Activated T-cell treated with anti-CD3 and anti-CD28 coated beads, Interleukin-2, amount 50 U/mL, for 4 hours (primary cell): ENCODE results near the gene LIPK. TPM values are rescaled to one million over a fixed set of nuclear protein-coding genes. Genes with fewer than 3 reads are reported as not detected.

Experiments used
- ATAC-seq, 2 donors: fragments of 200-7000 bp; cut with Tn5 transposase; one replicate each; pipeline ENCODE4 v1.10.0; 2021
- DNase-seq: peaks from one replicate; pipeline ENCODE4 v3.0.0-alpha.2; 2020
- H3K27me3 Mint-ChIP-seq: one replicate; pipeline ENCODE4 v1.8.0; 2021; ENCODE audit warnings: low read depth, mixed read lengths
- H3K36me3 Mint-ChIP-seq: one replicate; pipeline ENCODE4 v1.8.0; 2022; ENCODE audit warnings: mixed read lengths; ENCODE audit not compliant: insufficient read depth
- H3K4me1 Mint-ChIP-seq: one replicate; pipeline ENCODE4 v1.8.0; 2021; ENCODE audit warnings: low read depth, mixed read lengths
- H3K4me3 Mint-ChIP-seq: one replicate; pipeline ENCODE4 v1.8.0; 2021; ENCODE audit warnings: mild to moderate bottlenecking, moderate library complexity, mixed read lengths
- H3K9me3 Mint-ChIP-seq: one replicate; pipeline ENCODE4 v1.8.0; 2021; ENCODE audit warnings: mixed read lengths
- total RNA-seq, 3 donors: library from RNA; stranded (reverse); gene quantifications; one replicate each; pipeline ENCODE4 v1.2.1, GENCODE V29; 2021

The LIPK gene
- total RNA-seq, 3 donors from 2014 or later: not detected

GRCh38 chr10:88783724-88784123 is 77.7 kb downstream of the LIPK start:
- ATAC-seq: no peak
- H3K4me3 Mint-ChIP-seq: no peak overlapping the region
- no peaks in the 10 kb centered on the region for H3K4me1 Mint-ChIP-seq
- no peak for DNase-seq
- H3K36me3 Mint-ChIP-seq: no peaks in the 10 kb centered on the region
- no peaks in the 10 kb centered on the region for H3K27me3 Mint-ChIP-seq
- H3K9me3 Mint-ChIP-seq: no peaks in the 10 kb centered on the region

- Mint-ChIP-seq H3K4me1 (no peaks in the 10 kb centered on the region), H3K9me3 (no peaks in the 10 kb centered on the region), H3K27me3 (no peaks in the 10 kb centered on the region), H3K4me3 (no peak overlapping the region), H3K36me3 (no peaks in the 10 kb centered on the region)
- ATAC-seq (no peak), DNase-seq (no peak)
Measured at GRCh38 chr10:88786032-88786770, 80.2 kb downstream of the LIPK start.

DNA sequence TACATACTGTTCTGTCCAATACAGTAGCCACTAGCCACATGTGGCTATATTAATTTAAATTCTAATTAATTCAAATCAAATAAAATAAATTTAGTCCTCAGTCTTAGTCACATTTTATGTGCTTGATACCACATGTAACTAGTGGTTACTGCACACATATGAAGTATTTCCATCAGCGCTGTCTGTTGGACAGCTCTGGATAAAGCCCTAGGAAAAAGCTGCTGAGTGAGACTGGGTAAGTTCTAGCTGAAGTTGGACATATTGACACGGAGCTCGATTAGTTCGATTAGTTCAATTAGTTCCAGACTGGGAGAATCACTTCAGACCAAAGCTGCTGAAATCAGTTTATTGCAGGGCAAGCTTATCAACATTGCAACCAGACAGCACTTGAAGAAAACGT is 81.4 kb downstream of the LIPK start:
- ATAC-seq: no peak
- DNase-seq: no peak
- no peaks in the 10 kb centered on the region for H3K36me3 Mint-ChIP-seq
- no peaks in the 10 kb centered on the region for H3K4me1 Mint-ChIP-seq
- H3K4me3 Mint-ChIP-seq: no peak overlapping the region
- H3K9me3 Mint-ChIP-seq: no peaks in the 10 kb centered on the region
- H3K27me3 Mint-ChIP-seq: no peaks in the 10 kb centered on the region

GRCh38 chr10:88788924-88789323 is 82.9 kb downstream of the LIPK start:
- Mint-ChIP-seq H3K4me1 (peaks cover 13% of the 10 kb centered on the region), H3K4me3 (no peak overlapping the region), H3K36me3 (no peaks in the 10 kb centered on the region), H3K9me3 (no peaks in the 10 kb centered on the region), H3K27me3 (no peaks in the 10 kb centered on the region)
- DNase-seq: no peak
- ATAC-seq: no peak

DNA sequence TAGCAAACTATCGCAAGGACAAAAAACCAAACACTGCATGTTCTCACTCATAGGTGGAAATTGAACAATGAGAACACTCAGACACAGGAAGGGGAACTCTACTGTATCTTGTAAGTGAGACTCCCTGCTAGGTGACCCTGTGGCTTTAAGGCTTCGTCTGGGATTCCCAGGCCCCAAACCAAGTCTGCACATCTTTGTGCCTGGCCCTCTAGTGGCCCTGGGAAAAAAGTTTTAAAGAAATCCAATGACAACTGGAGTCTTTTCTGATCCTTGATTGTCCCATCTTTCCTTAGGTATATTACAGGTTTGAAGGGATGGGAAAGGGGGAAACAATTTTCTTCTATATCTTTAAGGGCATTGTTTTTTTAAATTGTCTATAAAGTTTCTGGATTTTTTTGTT is 85.9 kb downstream of the LIPK start:
- Mint-ChIP-seq H3K4me1 (peaks cover 18% of the 10 kb centered on the region), H3K27me3 (no peaks in the 10 kb centered on the region), H3K4me3 (no peak overlapping the region), H3K36me3 (no peaks in the 10 kb centered on the region), H3K9me3 (no peaks in the 10 kb centered on the region)
- no peak for DNase-seq
- no peak for ATAC-seq

- Mint-ChIP-seq H3K27me3 (no peaks in the 10 kb centered on the region), H3K36me3 (no peaks in the 10 kb centered on the region), H3K9me3 (no peaks in the 10 kb centered on the region), H3K4me1 (peaks cover 18% of the 10 kb centered on the region), H3K4me3 (no peak overlapping the region)
- no peak for ATAC-seq
- DNase-seq: no peak
Measured at GRCh38 chr10:88792661-88793060, 86.6 kb downstream of the LIPK start.

DNA sequence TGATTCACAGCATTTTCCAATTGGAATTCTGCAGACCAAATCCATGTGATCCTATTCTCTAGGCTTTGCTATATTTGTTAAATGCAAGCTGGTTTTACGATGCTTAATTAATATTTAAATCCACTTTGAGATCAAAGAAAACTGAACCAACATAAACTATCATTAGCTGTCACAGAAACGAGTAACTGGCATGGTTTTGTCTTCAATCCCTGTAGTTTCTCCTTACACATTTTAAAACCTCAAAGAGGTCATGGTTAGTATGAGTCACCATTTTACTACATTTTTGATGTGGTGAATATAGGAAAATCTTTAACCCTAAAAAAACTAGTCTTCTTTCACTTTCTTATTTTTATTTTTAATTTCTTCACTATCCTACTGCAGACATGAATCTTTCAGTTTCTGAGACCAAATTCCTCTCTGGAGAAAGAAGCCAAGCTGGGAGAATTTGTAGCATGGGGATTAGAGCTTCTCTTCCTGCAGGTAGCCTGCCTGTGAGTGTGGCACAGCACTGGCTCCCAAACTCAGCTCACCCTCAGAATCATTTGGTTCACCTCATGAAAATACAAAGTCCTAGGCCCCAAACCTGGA is 87.8 kb downstream of the LIPK start:
- H3K36me3 Mint-ChIP-seq: no peaks in the 10 kb centered on the region
- H3K27me3 Mint-ChIP-seq: peaks cover 2% of the 10 kb centered on the region
- no peaks in the 10 kb centered on the region for H3K9me3 Mint-ChIP-seq
- H3K4me3 Mint-ChIP-seq: no peak overlapping the region
- peaks cover 18% of the 10 kb centered on the region for H3K4me1 Mint-ChIP-seq
- no peak for DNase-seq
- ATAC-seq: peak; percentile 87 to 88

GRCh38 chr10:88794731-88795130 is 88.7 kb downstream of the LIPK start:
- ATAC-seq: no peak
- H3K9me3 Mint-ChIP-seq: no peaks in the 10 kb centered on the region
- H3K27me3 Mint-ChIP-seq: peaks cover 2% of the 10 kb centered on the region
- H3K36me3 Mint-ChIP-seq: no peaks in the 10 kb centered on the region
- no peak overlapping the region for H3K4me3 Mint-ChIP-seq
- peaks cover 18% of the 10 kb centered on the region for H3K4me1 Mint-ChIP-seq
- no peak for DNase-seq

- H3K27me3 Mint-ChIP-seq: peaks cover 2% of the 10 kb centered on the region
- DNase-seq: no peak
- no peaks in the 10 kb centered on the region for H3K36me3 Mint-ChIP-seq
- peak; percentile 90 to 91 for ATAC-seq
- H3K4me1 Mint-ChIP-seq: peaks cover 8% of the 10 kb centered on the region
- H3K4me3 Mint-ChIP-seq: no peak overlapping the region
- no peaks in the 10 kb centered on the region for H3K9me3 Mint-ChIP-seq
Measured at GRCh38 chr10:88800152-88801125, 94.4 kb downstream of the LIPK start.

Other genes starting within 250 kb of the LIPK start
- gene RNLS, start 122.9 kb upstream of the LIPK start, total RNA-seq: 1 to 10 TPM; 3.4 to 5.5 (median 5.4) TPM
- not detected for gene LIPJ, start 119.5 kb upstream of the LIPK start, total RNA-seq
- not detected for gene LIPF, start 41.8 kb upstream of the LIPK start, total RNA-seq
- not detected for gene LIPN, start 53.8 kb downstream of the LIPK start, total RNA-seq
- gene LIPM, start 96.5 kb downstream of the LIPK start, total RNA-seq: not detected
- under 1 TPM in 1 of 3 donors, not detected in 2; 0.24 TPM for gene ANKRD22, start 145.6 kb downstream of the LIPK start, total RNA-seq
- gene STAMBPL1, start 174.0 kb downstream of the LIPK start, total RNA-seq: 10 to 100 TPM; 15.1 to 24.7 (median 19.4) TPM
- 1 to 10 TPM; 2.6 to 4.1 (median 2.6) TPM for gene ACTA2, start 246.5 kb downstream of the LIPK start, total RNA-seq